Measurements from ENCODE around the gene LPCAT1.
"Not testable (repeated sequence)": the region's sequence is repeated elsewhere in the genome, so short reads cannot be mapped to it uniquely, and the experiment has no call there.

The LPCAT1 gene

DNA sequence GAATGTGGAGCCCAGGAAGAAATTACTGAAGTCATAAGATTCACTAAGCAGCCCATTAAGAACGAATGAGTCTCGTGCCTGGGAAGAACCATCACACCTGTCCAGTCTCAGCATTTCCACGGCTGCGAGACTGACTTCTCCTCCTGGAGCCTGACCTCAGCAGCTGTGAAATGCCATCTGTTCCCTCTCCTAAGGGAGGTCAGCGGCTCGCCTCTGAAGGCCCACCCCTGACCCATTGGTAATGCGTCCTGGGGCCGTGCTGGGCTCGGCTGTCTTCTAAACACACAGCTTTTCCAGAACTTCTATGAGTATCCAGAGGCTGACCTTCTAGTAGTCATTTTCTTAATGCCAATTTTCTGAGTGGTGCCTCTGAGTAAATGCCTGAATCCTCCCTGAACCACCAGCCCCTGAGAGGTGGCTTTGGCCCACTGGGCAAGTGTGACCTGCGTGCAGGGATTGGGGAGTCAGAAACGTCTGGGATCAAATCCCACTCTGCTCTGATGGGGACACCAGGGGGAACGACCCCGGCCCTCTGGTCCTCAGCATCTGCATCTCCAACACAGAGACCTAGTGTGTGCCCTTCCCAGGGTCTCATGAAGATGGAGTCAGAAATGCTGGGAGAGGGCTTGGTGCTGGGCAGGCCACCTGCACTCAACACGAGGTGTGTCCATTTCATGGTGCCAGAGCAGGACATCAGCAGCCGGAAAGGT lies 84.2 kb downstream of the LPCAT1 start:
- no peak for DNase-seq

DNA sequence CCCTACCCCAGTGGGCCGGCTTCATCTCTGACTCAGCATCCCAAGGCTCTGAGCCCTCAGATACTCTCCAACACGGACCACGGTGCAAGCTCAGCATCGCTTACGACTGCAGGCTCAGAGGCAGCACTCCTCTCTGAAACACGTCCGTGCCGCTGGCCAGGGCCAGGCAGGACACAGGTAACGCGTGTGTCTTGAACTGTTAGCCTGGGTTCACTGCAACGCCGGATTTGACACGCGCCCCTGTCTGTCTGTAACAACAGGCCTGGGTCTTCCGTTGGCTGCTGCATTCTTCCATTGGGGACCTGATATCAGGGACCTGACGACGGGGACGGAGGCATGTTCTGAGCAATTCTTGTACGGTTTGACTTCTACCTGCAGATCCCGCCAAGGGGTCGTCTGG lies 84.9 kb downstream of the LPCAT1 start:
- no peak for DNase-seq

DNA sequence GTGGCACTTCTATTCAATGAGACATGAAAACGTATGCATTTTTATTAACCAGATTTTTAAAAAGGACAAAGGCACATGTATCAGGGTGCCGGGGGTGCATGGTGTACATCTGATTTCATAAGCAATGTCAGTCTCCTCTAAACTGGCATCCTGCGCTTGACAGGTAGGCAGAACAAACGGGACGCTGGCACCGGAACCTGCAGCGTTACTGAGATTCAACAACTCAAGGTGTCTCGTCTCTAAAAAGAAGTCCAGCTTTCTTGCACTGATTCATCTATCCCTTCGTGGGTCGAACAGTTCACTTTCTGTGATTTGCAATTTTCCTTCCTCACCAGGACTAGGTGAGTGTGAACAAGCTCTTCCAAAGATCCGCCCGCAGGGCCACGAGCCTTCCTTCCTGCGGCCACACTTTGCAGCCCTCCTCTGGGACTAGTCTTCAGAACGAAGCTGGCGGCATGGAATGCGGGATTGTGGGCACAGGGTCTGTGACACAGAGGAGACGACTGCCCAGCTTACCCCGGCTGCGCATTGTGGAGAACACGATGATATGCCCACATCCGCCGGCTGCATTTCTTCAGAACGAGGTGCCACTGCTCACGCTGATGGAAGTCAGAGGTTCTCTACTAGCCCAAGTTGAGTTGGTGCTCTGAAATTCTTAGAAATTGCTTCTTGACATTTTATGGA lies 85.7 kb downstream of the LPCAT1 start:
- no peak for DNase-seq

DNA sequence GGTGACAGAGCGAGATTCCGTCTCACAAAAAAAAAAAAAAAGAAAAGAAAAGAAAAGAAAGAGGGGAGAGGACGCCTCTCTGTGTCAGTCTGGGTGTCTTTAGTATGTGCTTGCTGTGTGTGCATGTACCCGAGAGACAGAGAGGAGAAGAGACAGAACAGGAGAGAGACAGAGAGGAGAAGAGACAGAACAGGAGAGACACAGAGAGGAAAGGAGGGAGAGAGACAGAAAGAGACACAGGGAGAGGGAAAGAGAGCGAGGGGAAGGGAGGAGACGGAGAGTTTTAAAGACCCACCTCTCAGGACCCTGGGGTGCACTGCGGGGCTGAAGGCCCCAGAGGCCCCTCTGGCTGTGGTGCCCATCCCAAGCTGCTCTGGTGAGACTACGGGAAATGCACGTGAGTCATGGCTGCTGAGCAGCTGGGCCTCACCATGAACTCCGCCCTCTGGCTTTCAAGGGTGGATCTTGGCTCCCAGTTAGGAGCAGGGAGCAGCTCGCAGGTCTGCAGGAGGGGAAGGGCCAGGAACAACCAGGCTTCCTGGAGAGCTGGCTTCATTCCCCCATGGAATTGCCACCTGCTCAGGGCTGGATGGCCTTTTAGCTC lies 86.4 kb downstream of the LPCAT1 start:
- DNase-seq = peak; percentile 29

- DNase-seq = no peak
These were observed 87.1 kb downstream of the LPCAT1 start for GRCh38 chr5:1436681-1437080.

GRCh38 chr5:1436036-1436435 lies 87.7 kb downstream of the LPCAT1 start:
- no peak for DNase-seq

- DNase-seq = no peak
These were observed 88.4 kb downstream of the LPCAT1 start for GRCh38 chr5:1435369-1435768.

- DNase-seq = no peak
These were observed 91.5 kb downstream of the LPCAT1 start for GRCh38 chr5:1432296-1432695.

DNA sequence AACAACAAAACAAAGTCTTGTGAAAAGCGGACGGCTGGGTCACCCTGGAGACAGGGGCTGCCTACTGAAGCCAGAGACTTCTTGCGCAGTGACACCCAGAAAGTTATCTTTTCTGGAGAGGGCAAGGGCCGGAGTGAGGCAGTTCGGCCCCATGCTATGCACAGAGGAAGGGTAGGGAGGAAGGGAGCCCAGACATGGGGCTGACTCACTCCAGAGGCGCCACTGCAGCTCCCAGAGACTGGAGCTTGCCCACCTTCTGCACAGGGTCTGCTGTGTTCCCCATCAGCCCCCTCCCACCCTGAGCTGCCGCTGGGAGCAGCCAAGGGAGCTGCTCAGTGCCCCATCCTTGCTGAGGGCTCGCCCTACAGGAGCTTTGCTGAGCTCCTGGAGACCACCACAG lies 91.9 kb downstream of the LPCAT1 start:
- no peak for DNase-seq

DNA sequence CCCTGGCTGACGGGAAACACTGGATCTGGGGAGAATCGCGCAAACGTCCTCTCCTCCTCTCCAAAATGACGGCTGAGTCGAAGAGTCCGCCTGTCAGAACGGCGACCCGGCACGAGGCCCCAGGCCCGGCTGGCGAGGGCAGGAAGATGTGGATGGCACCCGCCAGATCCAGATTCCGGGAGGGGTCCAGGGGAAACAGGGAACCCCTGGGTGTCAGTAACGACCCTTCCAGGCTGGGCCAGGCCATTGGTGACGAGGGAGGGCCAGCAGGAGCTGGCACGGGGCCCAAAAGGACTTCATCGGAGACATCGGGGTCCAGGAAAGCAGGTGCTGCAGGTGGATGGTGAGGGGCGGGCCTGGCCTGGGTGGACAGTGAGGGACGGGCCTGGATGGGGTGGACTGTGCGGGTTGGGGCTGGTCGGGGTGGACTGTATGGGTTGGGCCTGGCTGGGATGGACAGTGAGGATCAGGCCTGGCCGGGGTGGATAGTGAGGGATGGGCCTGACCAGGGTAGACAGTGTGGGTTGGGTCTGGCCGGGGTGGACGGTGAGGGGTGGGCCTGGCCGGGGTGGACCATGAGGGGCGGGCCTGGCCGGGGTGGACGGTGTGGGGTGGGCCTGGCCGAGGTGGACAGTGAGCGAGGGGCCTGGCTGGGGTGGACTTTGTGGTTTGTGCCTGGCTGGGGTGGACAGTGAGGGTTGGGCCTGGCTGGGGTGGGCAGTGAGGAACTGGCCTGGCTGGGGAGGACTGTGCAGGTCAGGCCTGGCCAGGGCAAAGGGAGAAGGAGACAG lies 92.5 kb downstream of the LPCAT1 start:
- DNase-seq = no peak

- no peak for DNase-seq
These were observed 93.5 kb downstream of the LPCAT1 start for GRCh38 chr5:1430121-1430795.

DNA sequence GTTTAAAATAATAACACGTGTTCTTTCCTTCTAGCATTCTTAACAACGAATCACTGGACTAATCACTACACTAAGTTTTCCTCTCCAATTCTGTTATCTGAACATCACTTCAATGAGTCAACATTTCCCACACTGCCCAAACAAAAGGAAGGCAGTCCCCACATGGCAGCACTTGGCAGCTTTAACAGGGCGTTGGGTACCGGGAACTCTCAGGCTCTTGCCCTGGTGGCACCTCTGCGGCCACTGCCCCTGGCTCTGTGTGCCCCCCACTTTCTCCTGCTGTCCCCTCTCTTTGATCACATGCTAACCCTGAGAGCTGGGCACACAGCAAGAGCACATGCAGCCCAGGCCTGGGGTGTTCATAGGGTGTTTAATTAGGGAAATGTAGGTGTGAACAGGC lies 94.3 kb downstream of the LPCAT1 start:
- no peak for DNase-seq

DNA sequence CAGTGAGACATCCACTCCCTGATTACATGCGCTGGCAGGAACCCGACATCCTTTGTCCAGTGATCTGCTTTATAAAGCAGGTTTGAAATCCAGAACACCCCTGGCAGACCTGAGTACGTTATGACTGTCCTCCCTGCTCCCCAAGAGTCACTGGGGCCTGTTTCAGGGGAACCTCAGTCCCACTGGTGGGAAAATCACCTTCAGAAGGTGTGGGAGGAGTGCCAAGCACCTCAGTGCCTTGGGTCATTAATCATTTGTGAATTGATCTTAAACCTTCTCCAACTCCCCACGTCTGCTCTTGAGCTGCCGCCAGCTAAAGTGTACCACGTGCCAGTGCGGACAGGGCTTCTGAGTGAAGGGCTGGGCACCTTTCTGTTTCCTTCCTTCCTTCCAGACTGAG lies 94.7 kb downstream of the LPCAT1 start:
- no peak for DNase-seq

DNA sequence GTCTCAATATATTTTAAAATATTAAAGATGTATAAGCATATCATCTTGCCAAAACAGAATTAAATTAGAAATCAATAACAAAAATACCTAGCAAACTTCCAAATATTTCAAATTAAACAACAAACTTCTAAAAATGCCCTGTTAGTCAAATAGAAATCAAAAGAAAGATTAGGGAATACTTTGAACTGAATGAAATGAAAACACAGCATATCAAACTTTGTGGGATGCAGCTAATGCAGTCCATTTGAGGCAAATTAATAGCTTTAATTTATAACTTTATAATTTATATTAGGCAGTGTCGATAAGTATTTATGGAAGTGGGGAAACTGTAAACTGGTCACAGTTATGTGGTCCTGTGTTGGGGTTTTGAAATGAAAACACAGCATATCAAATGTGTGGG lies 95.7 kb downstream of the LPCAT1 start:
- DNase-seq = no peak

GRCh38 chr5:1424716-1425115 lies 99.0 kb downstream of the LPCAT1 start:
- no peak for DNase-seq

DNA sequence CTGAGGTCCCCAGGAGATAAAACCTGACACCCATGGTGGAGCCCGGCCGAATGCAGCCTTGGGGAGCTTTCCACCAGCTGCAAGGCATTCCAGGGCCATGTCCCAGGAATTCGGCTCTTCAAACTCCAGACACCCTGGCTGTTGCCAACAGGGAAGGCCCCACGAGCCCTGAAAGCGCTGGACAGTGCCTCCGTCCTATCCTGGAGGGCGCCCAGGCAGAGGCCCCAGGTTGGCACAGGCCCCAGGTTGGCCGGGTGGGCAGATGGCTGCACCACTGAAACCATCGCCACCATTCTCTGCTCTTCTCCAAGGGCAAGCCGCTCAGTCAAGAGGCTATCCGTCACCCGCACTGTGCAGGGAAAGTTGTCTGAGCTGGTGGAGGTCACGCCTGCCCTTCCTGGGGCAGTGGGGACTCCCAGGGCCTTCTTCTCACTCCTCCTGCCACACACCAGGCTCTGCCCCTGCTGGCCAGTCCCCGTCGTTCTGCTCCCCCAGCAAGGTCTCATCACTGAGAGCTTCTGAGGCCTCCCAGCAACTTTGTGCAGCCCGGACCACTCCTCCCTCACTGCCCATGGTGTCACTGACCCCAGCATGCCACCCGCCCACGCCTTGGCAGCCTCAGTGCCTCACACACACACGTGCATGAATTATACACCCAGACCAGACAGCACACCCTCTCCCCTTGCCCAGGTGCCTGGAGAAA lies 99.7 kb downstream of the LPCAT1 start:
- DNase-seq = no peak

DNA sequence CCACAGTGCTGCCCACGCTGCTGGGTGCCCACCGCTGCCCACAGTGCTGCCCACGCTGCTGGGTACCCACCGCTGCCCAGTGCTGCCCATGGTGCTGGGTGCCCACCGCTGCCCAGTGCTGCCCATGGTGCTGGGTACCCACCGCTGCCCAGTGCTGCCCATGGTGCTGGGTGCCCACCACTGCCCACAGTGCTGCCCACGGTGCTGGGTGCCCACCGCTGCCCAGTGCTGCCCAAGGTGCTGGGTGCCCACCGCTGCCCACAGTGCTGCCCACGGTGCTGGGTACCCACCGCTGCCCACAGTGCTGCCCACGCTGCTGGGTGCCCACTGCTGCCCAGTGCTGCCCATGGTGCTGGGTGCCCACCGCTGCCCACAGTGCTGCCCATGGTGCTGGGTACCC lies 101.2 kb downstream of the LPCAT1 start:
- DNase-seq = not testable (repeated sequence)

DNA sequence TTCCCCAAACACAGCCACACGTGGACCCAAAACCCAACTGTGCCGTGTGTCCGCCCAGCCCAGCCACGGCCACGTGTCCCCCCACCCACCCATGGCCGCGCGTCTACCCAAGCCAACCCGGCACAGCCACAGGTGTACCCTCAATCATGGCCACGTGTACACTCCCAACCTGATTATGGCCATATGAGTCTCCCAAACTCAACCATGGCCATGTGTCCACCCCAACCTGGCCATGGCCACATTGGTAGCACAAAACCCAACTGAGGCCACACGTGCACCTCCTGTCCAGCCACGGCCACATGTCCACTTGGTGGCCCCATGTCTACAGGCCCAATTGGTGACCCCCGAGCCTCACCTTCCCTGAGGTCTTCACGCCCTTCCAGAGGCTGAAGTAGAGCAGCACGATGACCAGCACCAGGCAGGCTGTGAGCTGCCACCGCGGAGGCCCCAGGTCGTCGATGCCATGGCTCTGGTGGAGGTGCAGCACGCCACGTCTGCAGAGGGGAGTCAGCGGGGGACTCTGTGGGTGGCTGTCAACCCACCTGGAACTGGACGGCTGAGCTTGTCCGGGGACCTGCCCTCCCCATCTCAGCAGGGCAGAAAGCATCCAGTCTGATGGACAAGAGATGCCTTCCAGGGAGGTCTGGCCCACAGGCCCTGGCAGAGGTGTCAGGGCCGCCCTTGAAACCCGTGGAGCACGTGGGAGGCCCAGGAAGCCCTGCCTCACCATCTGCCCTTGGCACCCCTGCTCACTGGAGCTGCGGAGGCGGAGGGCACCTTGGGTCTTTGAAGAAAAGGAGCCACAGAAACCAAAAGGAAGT lies 102.0 kb downstream of the LPCAT1 start:
- no peak for DNase-seq

- DNase-seq = no peak
These were observed 103.3 kb downstream of the LPCAT1 start for GRCh38 chr5:1420211-1421195.

Measured in DMS 273 treated with DMSO at 0.1 percent for 48 hours (cell line).